Neural cell (in vitro differentiated cells): Measurements from ENCODE around the gene RPS6KA6.

Source experiments
- EP300 ChIP-seq: fragments of 450-650 bp; conservative IDR thresholded peaks from 2 replicates; pipeline ENCODE4 v1.6.1; 2014; ENCODE audit warnings: antibody characterized with exemption, mild to moderate bottlenecking, moderate library complexity; ENCODE audit not compliant: poor library complexity, severe bottlenecking
- EZH2 ChIP-seq: fragments of 200-600, 300-800 bp; shearing (Covaris generic), sonication (generic); IDR thresholded peaks from 2 replicates; pipeline ENCODE4 v1.6.1; 2014; ENCODE audit warnings: antibody characterized with exemption, low read length, borderline replicate concordance, mild to moderate bottlenecking; ENCODE audit not compliant: insufficient read depth, poor library complexity, severe bottlenecking
- MXI1 ChIP-seq: fragments of 450-650 bp; conservative IDR thresholded peaks from 2 replicates; pipeline ENCODE4 v1.6.1; 2014; ENCODE audit warnings: antibody characterized with exemption, mild to moderate bottlenecking; ENCODE audit not compliant: poor library complexity, severe bottlenecking
- POLR2AphosphoS5 ChIP-seq: IDR thresholded peaks from 2 replicates; pipeline ENCODE4 v1.6.1; 2012
- RAD21 ChIP-seq: fragments of 450-650 bp; conservative IDR thresholded peaks from 2 replicates; pipeline ENCODE4 v1.6.1; 2014; ENCODE audit warnings: antibody characterized with exemption, mild to moderate bottlenecking, moderate library complexity
- SMC3 ChIP-seq: fragments of 450-650 bp; conservative IDR thresholded peaks from 2 replicates; pipeline ENCODE4 v1.6.1; 2014; ENCODE audit warnings: antibody characterized with exemption, mild to moderate bottlenecking, moderate library complexity; ENCODE audit not compliant: poor library complexity
- TAF1 ChIP-seq: IDR thresholded peaks from 2 replicates; pipeline ENCODE4 v1.6.1; 2012; ENCODE audit warnings: low read depth
- TF ChIP-seq, protein P1 (sequence below): fragments of 450-650 bp; IDR thresholded peaks from 2 replicates; pipeline ENCODE4 v1.5.1; 2014; ENCODE audit warnings: antibody characterized with exemption, mild to moderate bottlenecking, moderate library complexity; ENCODE audit not compliant: poor library complexity, severe bottlenecking
- TF ChIP-seq, protein P2 (sequence below): IDR thresholded peaks from 2 replicates; pipeline ENCODE4 v1.6.1; 2012; ENCODE audit warnings: borderline replicate concordance

GRCh38 chrX:84218726-84219125 is 30.7 kb upstream of the RPS6KA6 start:
- TF ChIP-seq, protein P1, sequence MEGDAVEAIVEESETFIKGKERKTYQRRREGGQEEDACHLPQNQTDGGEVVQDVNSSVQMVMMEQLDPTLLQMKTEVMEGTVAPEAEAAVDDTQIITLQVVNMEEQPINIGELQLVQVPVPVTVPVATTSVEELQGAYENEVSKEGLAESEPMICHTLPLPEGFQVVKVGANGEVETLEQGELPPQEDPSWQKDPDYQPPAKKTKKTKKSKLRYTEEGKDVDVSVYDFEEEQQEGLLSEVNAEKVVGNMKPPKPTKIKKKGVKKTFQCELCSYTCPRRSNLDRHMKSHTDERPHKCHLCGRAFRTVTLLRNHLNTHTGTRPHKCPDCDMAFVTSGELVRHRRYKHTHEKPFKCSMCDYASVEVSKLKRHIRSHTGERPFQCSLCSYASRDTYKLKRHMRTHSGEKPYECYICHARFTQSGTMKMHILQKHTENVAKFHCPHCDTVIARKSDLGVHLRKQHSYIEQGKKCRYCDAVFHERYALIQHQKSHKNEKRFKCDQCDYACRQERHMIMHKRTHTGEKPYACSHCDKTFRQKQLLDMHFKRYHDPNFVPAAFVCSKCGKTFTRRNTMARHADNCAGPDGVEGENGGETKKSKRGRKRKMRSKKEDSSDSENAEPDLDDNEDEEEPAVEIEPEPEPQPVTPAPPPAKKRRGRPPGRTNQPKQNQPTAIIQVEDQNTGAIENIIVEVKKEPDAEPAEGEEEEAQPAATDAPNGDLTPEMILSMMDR = no peak
- TF ChIP-seq SMC3 (no peak), RAD21 (no peak), EZH2 (no peak), POLR2AphosphoS5 (no peak), EP300 (no peak), MXI1 (no peak), TAF1 (no peak)
- TF ChIP-seq, protein P2, sequence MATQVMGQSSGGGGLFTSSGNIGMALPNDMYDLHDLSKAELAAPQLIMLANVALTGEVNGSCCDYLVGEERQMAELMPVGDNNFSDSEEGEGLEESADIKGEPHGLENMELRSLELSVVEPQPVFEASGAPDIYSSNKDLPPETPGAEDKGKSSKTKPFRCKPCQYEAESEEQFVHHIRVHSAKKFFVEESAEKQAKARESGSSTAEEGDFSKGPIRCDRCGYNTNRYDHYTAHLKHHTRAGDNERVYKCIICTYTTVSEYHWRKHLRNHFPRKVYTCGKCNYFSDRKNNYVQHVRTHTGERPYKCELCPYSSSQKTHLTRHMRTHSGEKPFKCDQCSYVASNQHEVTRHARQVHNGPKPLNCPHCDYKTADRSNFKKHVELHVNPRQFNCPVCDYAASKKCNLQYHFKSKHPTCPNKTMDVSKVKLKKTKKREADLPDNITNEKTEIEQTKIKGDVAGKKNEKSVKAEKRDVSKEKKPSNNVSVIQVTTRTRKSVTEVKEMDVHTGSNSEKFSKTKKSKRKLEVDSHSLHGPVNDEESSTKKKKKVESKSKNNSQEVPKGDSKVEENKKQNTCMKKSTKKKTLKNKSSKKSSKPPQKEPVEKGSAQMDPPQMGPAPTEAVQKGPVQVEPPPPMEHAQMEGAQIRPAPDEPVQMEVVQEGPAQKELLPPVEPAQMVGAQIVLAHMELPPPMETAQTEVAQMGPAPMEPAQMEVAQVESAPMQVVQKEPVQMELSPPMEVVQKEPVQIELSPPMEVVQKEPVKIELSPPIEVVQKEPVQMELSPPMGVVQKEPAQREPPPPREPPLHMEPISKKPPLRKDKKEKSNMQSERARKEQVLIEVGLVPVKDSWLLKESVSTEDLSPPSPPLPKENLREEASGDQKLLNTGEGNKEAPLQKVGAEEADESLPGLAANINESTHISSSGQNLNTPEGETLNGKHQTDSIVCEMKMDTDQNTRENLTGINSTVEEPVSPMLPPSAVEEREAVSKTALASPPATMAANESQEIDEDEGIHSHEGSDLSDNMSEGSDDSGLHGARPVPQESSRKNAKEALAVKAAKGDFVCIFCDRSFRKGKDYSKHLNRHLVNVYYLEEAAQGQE = no peak
